ENCODE data around the gene KCNJ12. TPM values are rescaled to one million over a fixed set of nuclear protein-coding genes. Genes with fewer than 3 reads are reported as not detected.

The KCNJ12 gene
- total and polyA plus RNA-seq, 4 donors: 0.67 to 6.6 (median 2.5) TPM

- Histone ChIP-seq H3K27me3 (ENCODE audit: control insufficient read depth in 3 of 3, insufficient read depth in 3 of 3, low read length in 2 of 3) (peaks cover 0 to 10% (median 0%) of the 10 kb centered on the region in 3 donors), H3K9ac (ENCODE audit: insufficient read depth in 1 of 2, low read length in 2 of 2) (no peak overlapping the region), H3K4me1 (ENCODE audit: control insufficient read depth in 5 of 5, insufficient read depth in 5 of 5, low read length in 5 of 5) (peaks cover 0 to 31% (median 15%) of the 10 kb centered on the region in 5 donors), H3K9me3 (ENCODE audit: control insufficient read depth in 4 of 4, insufficient read depth in 3 of 4, low read length in 3 of 4) (no peaks in the 10 kb centered on the region), H3K36me3 (ENCODE audit: control insufficient read depth in 4 of 4, insufficient read depth in 4 of 4, low read length in 4 of 4) (no peaks in the 10 kb centered on the region), H3K27ac (ENCODE audit: low read depth in 1 of 2, low read length in 1 of 2) (no peak overlapping the region), H3K4me3 (no peak overlapping the region)
- ATAC-seq (ENCODE audit: insufficient read depth, low FRiP score) (peak; percentile 24), DNase-seq (peak in 2 of 3 donors; percentile 55 to 58)
- TF ChIP-seq, protein P1, sequence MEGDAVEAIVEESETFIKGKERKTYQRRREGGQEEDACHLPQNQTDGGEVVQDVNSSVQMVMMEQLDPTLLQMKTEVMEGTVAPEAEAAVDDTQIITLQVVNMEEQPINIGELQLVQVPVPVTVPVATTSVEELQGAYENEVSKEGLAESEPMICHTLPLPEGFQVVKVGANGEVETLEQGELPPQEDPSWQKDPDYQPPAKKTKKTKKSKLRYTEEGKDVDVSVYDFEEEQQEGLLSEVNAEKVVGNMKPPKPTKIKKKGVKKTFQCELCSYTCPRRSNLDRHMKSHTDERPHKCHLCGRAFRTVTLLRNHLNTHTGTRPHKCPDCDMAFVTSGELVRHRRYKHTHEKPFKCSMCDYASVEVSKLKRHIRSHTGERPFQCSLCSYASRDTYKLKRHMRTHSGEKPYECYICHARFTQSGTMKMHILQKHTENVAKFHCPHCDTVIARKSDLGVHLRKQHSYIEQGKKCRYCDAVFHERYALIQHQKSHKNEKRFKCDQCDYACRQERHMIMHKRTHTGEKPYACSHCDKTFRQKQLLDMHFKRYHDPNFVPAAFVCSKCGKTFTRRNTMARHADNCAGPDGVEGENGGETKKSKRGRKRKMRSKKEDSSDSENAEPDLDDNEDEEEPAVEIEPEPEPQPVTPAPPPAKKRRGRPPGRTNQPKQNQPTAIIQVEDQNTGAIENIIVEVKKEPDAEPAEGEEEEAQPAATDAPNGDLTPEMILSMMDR (IDR thresholded peaks at IDR 0.05; ENCODE audit: control extremely low read depth, extremely low read depth): no peak
- WGBS, 2 donors: 2 to 3% methylated on average over 80 of the region's 80 CpGs
Measured at GRCh38 chr17:21376759-21377690, 868 bp downstream of the KCNJ12 start.

- Histone ChIP-seq H3K9ac (ENCODE audit: insufficient read depth in 1 of 2, low read length in 2 of 2) (no peak overlapping the region), H3K27ac (ENCODE audit: low read depth in 1 of 2, low read length in 1 of 2) (no peak overlapping the region), H3K27me3 (ENCODE audit: control insufficient read depth in 3 of 3, insufficient read depth in 3 of 3, low read length in 2 of 3) (peaks cover 0 to 10% (median 0%) of the 10 kb centered on the region in 3 donors), H3K36me3 (ENCODE audit: control insufficient read depth in 4 of 4, insufficient read depth in 4 of 4, low read length in 4 of 4) (no peaks in the 10 kb centered on the region), H3K4me3 (no peak overlapping the region), H3K4me1 (ENCODE audit: control insufficient read depth in 5 of 5, insufficient read depth in 5 of 5, low read length in 5 of 5) (peaks cover 0 to 34% (median 15%) of the 10 kb centered on the region in 5 donors), H3K9me3 (ENCODE audit: control insufficient read depth in 4 of 4, insufficient read depth in 3 of 4, low read length in 3 of 4) (no peaks in the 10 kb centered on the region)
- no peak for ATAC-seq (ENCODE audit: insufficient read depth, low FRiP score)
- DNase-seq: peak in 1 of 3 donors; percentile 18
- TF ChIP-seq, protein P1 (IDR thresholded peaks at IDR 0.05; ENCODE audit: control extremely low read depth, extremely low read depth): no peak
- 6 to 13% methylated on average over 34 to 43 of the region's 43 CpGs for WGBS, 2 donors
Measured at GRCh38 chr17:21377705-21378396, 1.7 kb downstream of the KCNJ12 start.

GRCh38 chr17:21378553-21378952 lies 2.4 kb downstream of the KCNJ12 start:
- TF ChIP-seq, protein P1 (IDR thresholded peaks at IDR 0.05; ENCODE audit: control extremely low read depth, extremely low read depth): no peak
- no peak overlapping the region for H3K9ac ChIP-seq (ENCODE audit: insufficient read depth in 1 of 2, low read length in 2 of 2)
- peaks cover 0 to 36% (median 15%) of the 10 kb centered on the region in 5 donors for H3K4me1 ChIP-seq (ENCODE audit: control insufficient read depth in 5 of 5, insufficient read depth in 5 of 5, low read length in 5 of 5)
- H3K4me3 ChIP-seq: no peak overlapping the region
- no peaks in the 10 kb centered on the region for H3K9me3 ChIP-seq (ENCODE audit: control insufficient read depth in 4 of 4, insufficient read depth in 3 of 4, low read length in 3 of 4)
- H3K27me3 ChIP-seq (ENCODE audit: control insufficient read depth in 3 of 3, insufficient read depth in 3 of 3, low read length in 2 of 3): peaks cover 0 to 10% (median 0%) of the 10 kb centered on the region in 3 donors
- WGBS, 2 donors: 51 to 63% methylated on average over 3 to 5 of the region's 5 CpGs
- no peaks in the 10 kb centered on the region for H3K36me3 ChIP-seq (ENCODE audit: control insufficient read depth in 4 of 4, insufficient read depth in 4 of 4, low read length in 4 of 4)
- DNase-seq: no peak
- no peak overlapping the region for H3K27ac ChIP-seq (ENCODE audit: low read depth in 1 of 2, low read length in 1 of 2)
- no peak for ATAC-seq (ENCODE audit: insufficient read depth, low FRiP score)
